Type B pancreatic cell (in vitro differentiated cells): ENCODE data around the gene ITGA1. TPM values are rescaled to one million over a fixed set of nuclear protein-coding genes. Genes with fewer than 3 reads are reported as not detected.

ENCODE experiments used
- DNase-seq: peaks from one replicate; pipeline ENCODE4 v3.0.0; 2021; ENCODE audit warnings: mixed read lengths; ENCODE audit not compliant: unreplicated experiment; ENCODE audit errors: extremely low spot score
- H3K27ac Mint-ChIP-seq: 2 replicates; pipeline ENCODE4 v1.8.0; 2021; ENCODE audit warnings: mild to moderate bottlenecking, mixed read lengths
- H3K27me3 Mint-ChIP-seq: 2 replicates; pipeline ENCODE4 v1.8.0; 2021; ENCODE audit warnings: mixed read lengths
- H3K36me3 Mint-ChIP-seq: 2 replicates; pipeline ENCODE4 v1.8.0; 2021; ENCODE audit warnings: mixed read lengths
- H3K4me1 Mint-ChIP-seq: one replicate; pipeline ENCODE4 v1.8.0; 2021; ENCODE audit warnings: mixed read lengths; ENCODE audit not compliant: unreplicated experiment
- H3K4me3 Mint-ChIP-seq: 2 replicates; pipeline ENCODE4 v1.8.0; 2021; ENCODE audit warnings: mild to moderate bottlenecking, mixed read lengths
- H3K9me3 Mint-ChIP-seq: 2 replicates; pipeline ENCODE4 v1.8.0; 2021; ENCODE audit warnings: mixed read lengths
- total RNA-seq: library from RNA; stranded (reverse); gene quantifications from 2 replicates; pipeline ENCODE4 v1.2.1, GENCODE V29; 2021; ENCODE audit warnings: low replicate concordance
- TF ChIP-seq, protein P1 (sequence below): fragments of 200-600 bp; sonication (generic); conservative IDR thresholded peaks from 2 replicates; pipeline ENCODE4 v1.5.0; 2021; ENCODE audit warnings: antibody characterized with exemption, mild to moderate bottlenecking

Gene ITGA1
- total RNA-seq, 1 donor from 2014 or later = 17.0 TPM

DNA sequence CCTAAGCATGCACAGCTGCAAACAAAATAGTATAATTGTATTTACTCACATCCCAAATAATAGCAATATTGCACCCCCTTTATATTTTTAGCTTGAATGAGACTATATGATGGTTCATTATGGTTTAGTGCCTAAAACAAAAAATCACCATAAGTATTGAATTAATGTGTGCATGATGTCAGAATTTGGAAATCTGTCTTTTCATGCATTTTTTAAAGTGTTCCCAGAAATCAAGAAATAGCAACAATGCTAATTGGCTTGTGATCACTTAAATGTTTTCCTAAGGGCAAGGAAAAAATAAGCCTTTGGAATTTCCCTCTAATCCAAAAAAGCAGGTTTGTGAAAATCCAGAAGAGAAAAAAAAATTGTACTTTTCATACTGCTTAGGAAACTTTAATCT, 150.5 kb downstream of the ITGA1 start:
- TF ChIP-seq, protein P1, sequence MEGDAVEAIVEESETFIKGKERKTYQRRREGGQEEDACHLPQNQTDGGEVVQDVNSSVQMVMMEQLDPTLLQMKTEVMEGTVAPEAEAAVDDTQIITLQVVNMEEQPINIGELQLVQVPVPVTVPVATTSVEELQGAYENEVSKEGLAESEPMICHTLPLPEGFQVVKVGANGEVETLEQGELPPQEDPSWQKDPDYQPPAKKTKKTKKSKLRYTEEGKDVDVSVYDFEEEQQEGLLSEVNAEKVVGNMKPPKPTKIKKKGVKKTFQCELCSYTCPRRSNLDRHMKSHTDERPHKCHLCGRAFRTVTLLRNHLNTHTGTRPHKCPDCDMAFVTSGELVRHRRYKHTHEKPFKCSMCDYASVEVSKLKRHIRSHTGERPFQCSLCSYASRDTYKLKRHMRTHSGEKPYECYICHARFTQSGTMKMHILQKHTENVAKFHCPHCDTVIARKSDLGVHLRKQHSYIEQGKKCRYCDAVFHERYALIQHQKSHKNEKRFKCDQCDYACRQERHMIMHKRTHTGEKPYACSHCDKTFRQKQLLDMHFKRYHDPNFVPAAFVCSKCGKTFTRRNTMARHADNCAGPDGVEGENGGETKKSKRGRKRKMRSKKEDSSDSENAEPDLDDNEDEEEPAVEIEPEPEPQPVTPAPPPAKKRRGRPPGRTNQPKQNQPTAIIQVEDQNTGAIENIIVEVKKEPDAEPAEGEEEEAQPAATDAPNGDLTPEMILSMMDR = no peak

DNA sequence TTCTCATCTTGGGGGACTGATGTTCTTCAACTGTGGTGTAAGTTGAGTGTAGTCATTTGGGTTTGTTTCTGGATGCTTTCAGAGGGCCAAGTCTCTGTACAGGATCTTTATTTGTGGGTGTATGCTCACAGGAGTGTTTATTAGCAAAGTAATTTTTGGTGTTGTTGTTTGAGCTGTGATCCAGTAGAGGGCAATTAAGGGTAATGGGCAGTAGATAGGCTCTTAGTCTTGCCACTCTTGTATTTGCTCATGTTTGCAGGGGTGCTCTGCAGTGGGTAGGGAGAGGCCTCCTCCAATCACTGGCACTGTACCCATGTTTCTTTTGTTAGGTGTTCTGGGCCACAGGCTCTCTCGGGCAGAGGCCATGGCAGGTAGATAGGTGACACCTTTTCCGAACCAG, 155.6 kb downstream of the ITGA1 start:
- Mint-ChIP-seq H3K36me3 (peaks cover 4% of the 10 kb centered on the region), H3K27me3 (no peaks in the 10 kb centered on the region), H3K27ac (no peak overlapping the region), H3K9me3 (peaks cover 4% of the 10 kb centered on the region), H3K4me1 (peaks cover 1% of the 10 kb centered on the region), H3K4me3 (no peak overlapping the region)
- TF ChIP-seq, protein P1 = no peak
- no peak for DNase-seq

More for the DNA sequence above, 150.5 kb downstream of the ITGA1 start:
- no peak overlapping the region for H3K4me3 Mint-ChIP-seq
- DNase-seq = no peak
- H3K27ac Mint-ChIP-seq = no peak overlapping the region
- H3K27me3 Mint-ChIP-seq = no peaks in the 10 kb centered on the region
- H3K4me1 Mint-ChIP-seq = no peaks in the 10 kb centered on the region
- peaks cover 4% of the 10 kb centered on the region for H3K9me3 Mint-ChIP-seq
- peaks cover 3% of the 10 kb centered on the region for H3K36me3 Mint-ChIP-seq

DNA sequence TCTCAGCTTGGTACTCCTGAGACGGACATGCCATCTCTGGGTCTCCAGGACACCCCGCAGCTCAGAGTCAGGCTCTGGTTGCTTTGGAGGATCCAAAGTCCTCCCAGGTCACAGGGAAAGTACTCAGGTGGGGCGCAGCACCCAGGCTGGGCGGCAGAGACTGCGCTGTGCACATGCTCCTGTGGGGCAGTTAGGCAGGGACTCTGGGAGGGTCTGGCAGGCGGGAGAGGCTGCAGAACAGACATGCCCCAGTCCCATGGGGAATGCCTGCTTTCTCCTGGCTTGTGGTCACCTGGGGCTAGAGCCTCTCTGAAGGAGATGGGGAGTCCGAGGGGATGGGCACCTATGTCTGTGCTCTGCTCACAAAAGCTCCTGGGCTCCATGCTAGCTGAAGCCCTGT, 156.1 kb downstream of the ITGA1 start:
- no peak for DNase-seq
- H3K4me3 Mint-ChIP-seq = no peak overlapping the region
- H3K36me3 Mint-ChIP-seq = peaks cover 4% of the 10 kb centered on the region
- H3K27ac Mint-ChIP-seq = no peak overlapping the region
- peaks cover 6% of the 10 kb centered on the region for H3K4me1 Mint-ChIP-seq
- TF ChIP-seq, protein P1 = no peak
- H3K27me3 Mint-ChIP-seq = no peaks in the 10 kb centered on the region
- peaks cover 4% of the 10 kb centered on the region for H3K9me3 Mint-ChIP-seq

DNA sequence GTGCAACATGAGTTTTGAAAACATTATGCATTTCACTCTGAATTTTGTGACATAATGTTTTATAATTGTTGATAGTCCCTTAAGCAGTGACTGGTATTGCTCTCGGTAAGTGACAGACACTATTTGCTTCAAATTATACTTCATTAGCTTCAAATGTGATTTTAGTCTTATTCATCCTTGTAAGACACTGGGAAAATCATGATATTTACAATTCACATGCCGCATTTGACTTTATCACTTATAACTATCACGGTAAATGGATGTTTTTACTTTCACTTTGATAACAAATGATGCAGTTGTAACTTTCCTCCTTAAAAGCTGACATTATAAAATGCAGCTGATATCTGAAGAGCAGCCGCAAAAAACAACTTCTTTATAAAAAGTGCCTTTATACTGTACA, 157.3 kb downstream of the ITGA1 start:
- H3K27me3 Mint-ChIP-seq = no peaks in the 10 kb centered on the region
- peaks cover 6% of the 10 kb centered on the region for H3K4me1 Mint-ChIP-seq
- H3K27ac Mint-ChIP-seq = no peak overlapping the region
- H3K36me3 Mint-ChIP-seq = peaks cover 4% of the 10 kb centered on the region
- TF ChIP-seq, protein P1 = no peak
- peaks cover 4% of the 10 kb centered on the region for H3K9me3 Mint-ChIP-seq
- no peak for DNase-seq
- no peak overlapping the region for H3K4me3 Mint-ChIP-seq

DNA sequence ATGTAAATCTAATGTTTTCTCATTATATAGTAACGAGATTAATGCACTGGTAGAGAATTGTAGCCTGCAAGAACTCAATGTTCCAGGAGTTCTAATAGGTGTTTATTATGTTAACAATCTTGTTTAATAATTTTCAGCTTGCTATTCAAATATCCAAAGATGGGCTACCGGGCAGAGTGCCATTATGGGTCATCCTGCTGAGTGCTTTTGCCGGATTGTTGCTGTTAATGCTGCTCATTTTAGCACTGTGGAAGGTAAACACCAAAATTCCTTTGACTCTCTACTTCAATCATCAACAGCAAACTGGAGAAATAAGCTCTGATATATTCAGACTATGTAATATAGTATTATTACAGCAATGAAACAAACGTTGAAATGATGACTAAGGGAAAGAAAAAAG, 159.5 kb downstream of the ITGA1 start:
- H3K4me3 Mint-ChIP-seq = no peak overlapping the region
- TF ChIP-seq, protein P1 = no peak
- no peaks in the 10 kb centered on the region for H3K27me3 Mint-ChIP-seq
- H3K9me3 Mint-ChIP-seq = peaks cover 4% of the 10 kb centered on the region
- no peak overlapping the region for H3K27ac Mint-ChIP-seq
- DNase-seq = no peak
- H3K36me3 Mint-ChIP-seq = peaks cover 4% of the 10 kb centered on the region
- peaks cover 6% of the 10 kb centered on the region for H3K4me1 Mint-ChIP-seq

DNA sequence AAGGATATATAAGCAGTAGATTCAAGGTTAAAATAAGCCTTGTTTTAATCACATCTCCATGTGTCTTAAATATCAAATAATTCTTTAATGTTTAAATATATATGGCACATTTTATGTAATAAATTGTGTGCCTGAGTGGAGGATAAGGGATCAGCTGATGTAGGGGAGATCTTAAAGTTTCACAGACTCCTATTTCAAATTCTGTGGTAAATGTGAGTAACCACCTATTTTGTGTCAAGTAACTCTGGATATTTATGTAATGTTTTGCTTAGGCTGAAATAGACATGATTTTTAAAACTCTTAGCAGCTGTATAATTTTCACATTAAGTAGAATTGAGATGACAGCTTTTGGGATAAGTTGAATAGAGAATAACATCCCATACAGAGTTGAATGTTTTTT, 160.1 kb downstream of the ITGA1 start:
- Mint-ChIP-seq H3K4me3 (no peak overlapping the region), H3K27ac (no peak overlapping the region), H3K36me3 (peaks cover 4% of the 10 kb centered on the region), H3K27me3 (no peaks in the 10 kb centered on the region), H3K9me3 (peaks cover 4% of the 10 kb centered on the region), H3K4me1 (peaks cover 6% of the 10 kb centered on the region)
- TF ChIP-seq, protein P1 = no peak
- no peak for DNase-seq
